Mucosa of descending colon (tissue), 3 donors: Measurements from ENCODE around the gene GDPGP1. TPM values are rescaled to one million over a fixed set of nuclear protein-coding genes. Genes with fewer than 3 reads are reported as not detected.
A peak's percentile ranks its signal among the peaks of the same experiment; 100 is the strongest.

Source experiments
- ATAC-seq: fragments of 200-7000 bp; cut with Tn5 transposase; one replicate; pipeline ENCODE4 v1.9.1; 2020; ENCODE audit warnings: mild to moderate bottlenecking, moderate library complexity
- DNase-seq, 3 donors: peaks; one replicate each; pipeline ENCODE4 v3.0.0-alpha.2; 2020
- H3K36me3 ChIP-seq: fragments of 200-600 bp; one replicate; pipeline ENCODE4 v1.8.0; 2021; ENCODE audit warnings: low read depth, mild to moderate bottlenecking
- H3K4me1 ChIP-seq: fragments of 200-600 bp; one replicate; pipeline ENCODE4 v1.8.0; 2021; ENCODE audit warnings: low read depth, mild to moderate bottlenecking
- H3K4me3 ChIP-seq: fragments of 200-600 bp; one replicate; pipeline ENCODE4 v1.8.0; 2021; ENCODE audit warnings: mild to moderate bottlenecking
- H3K9me3 ChIP-seq: fragments of 200-600 bp; one replicate; pipeline ENCODE4 v1.8.0; 2021; ENCODE audit warnings: mild to moderate bottlenecking
- CTCF ChIP-seq: fragments of 200-600 bp; IDR thresholded peaks from one replicate; pipeline ENCODE4 v1.8.0; 2022; ENCODE audit warnings: antibody characterized with exemption, mild to moderate bottlenecking
- intact Hi-C, 2 donors: fragments of 100-400 bp; cut with DNase I in 1 of 2; cut with micrococcal nuclease in 1 of 2; formaldehyde crosslinking; loops; one replicate each; pipeline versions ENCODE4 v1.11.0 to v1.11.1; 2022; cut with DNase I, micrococcal nuclease
- total RNA-seq, 3 donors: library from RNA; stranded (reverse); fragmentation: NEBNext Ultra II Directional in 2 of 3; extraction: Animal tissue kit (Norgen Biotek cat#: 25700) in 2 of 3; gene quantifications; one replicate each; pipeline versions ENCODE4 v1.2.1 to v1.2.4, GENCODE V29; 2021 to 2023
- donor health status: DM: no; HTN: no; CAD: no; lungs with moderate emphysema.
- donor health status: DM: no; HTN: no; CAD: no.
- donor health status: DM: no; HTN: yes; CAD: no.

Gene GDPGP1
- total RNA-seq, 3 donors from 2014 or later, result 18.2 to 25.5 (median 19.3) TPM

GRCh38 chr15:90264671-90265070, 30.7 kb downstream of the GDPGP1 start:
- no peaks in the 10 kb centered on the region for H3K9me3 ChIP-seq
- no peak overlapping the region for H3K4me3 ChIP-seq
- TF ChIP-seq CTCF, result no peak
- ATAC-seq, result peak; percentile 78
- DNase-seq, result peak in 2 of 3 donors; percentile 68 to 70
- H3K4me1 ChIP-seq, result peaks cover 29% of the 10 kb centered on the region
- H3K36me3 ChIP-seq, result no peaks in the 10 kb centered on the region
- intact Hi-C loops, result no loop called here

- peaks cover 35% of the 10 kb centered on the region for H3K4me1 ChIP-seq
- intact Hi-C loops, result no loop called here
Measured at GRCh38 chr15:90265271-90266060, 31.5 kb downstream of the GDPGP1 start, which contains the start of gene NGRN. Gene NGRN, plus strand, starts transcription at chr15:90265672. Its CDS starts 41 bp downstream, at chr15:90265713.

GRCh38 chr15:90266061-90266431, 32.0 kb downstream of the GDPGP1 start:
- peak in 2 of 3 donors; percentile 52 to 63 for DNase-seq
- intact Hi-C loops, result no loop called here
- H3K36me3 ChIP-seq, result no peaks in the 10 kb centered on the region
- peak overlapping the region; percentile 80 for H3K4me3 ChIP-seq
- peaks cover 35% of the 10 kb centered on the region for H3K4me1 ChIP-seq
- peak; percentile 7 for ATAC-seq
- TF ChIP-seq CTCF, result no peak
- H3K9me3 ChIP-seq, result no peaks in the 10 kb centered on the region

More at GRCh38 chr15:90265271-90266060, 31.5 kb downstream of the GDPGP1 start, which contains the start of gene NGRN:
- ATAC-seq, result peak; percentile 89
- peak; percentile 94 to 96 (median 96) for DNase-seq
- no peak for TF ChIP-seq CTCF
- no peaks in the 10 kb centered on the region for H3K9me3 ChIP-seq
- H3K36me3 ChIP-seq, result no peaks in the 10 kb centered on the region
- peak within 1 kb of the TSS; percentile 80 for H3K4me3 ChIP-seq

- TF ChIP-seq CTCF, result no peak
- intact Hi-C loops, result no loop called here
- Histone ChIP-seq H3K4me3 (peak overlapping the region; percentile 80), H3K9me3 (no peaks in the 10 kb centered on the region), H3K36me3 (peaks cover 3% of the 10 kb centered on the region), H3K4me1 (peaks cover 35% of the 10 kb centered on the region)
- ATAC-seq, result no peak
- peak in 2 of 3 donors; percentile 40 to 53 for DNase-seq
Measured at GRCh38 chr15:90266485-90266884, 32.5 kb downstream of the GDPGP1 start.

GRCh38 chr15:90268415-90268814, 34.4 kb downstream of the GDPGP1 start:
- ATAC-seq (peak; percentile 29), DNase-seq (no peak)
- H3K4me3 ChIP-seq, result no peak overlapping the region
- intact Hi-C loops, result no loop called here
- peaks cover 4% of the 10 kb centered on the region for H3K36me3 ChIP-seq
- peaks cover 35% of the 10 kb centered on the region for H3K4me1 ChIP-seq
- TF ChIP-seq CTCF, result no peak
- no peaks in the 10 kb centered on the region for H3K9me3 ChIP-seq
